HG03103 (cell line): ENCODE data around the gene IQSEC3.
"Not testable (repeated sequence)": the region's sequence is repeated elsewhere in the genome, so short reads cannot be mapped to it uniquely, and the experiment has no call there.

Source experiments
- ATAC-seq: cut with Tn5 transposase; IDR thresholded peaks from one replicate; pipeline ENCODE4 v1.9.1; 2021; ENCODE audit warnings: low read depth; ENCODE audit not compliant: unreplicated experiment

Gene IQSEC3

GRCh38 chr12:77769-78383 is 11.3 kb downstream of the IQSEC3 start:
- ATAC-seq, result not testable (repeated sequence)

DNA sequence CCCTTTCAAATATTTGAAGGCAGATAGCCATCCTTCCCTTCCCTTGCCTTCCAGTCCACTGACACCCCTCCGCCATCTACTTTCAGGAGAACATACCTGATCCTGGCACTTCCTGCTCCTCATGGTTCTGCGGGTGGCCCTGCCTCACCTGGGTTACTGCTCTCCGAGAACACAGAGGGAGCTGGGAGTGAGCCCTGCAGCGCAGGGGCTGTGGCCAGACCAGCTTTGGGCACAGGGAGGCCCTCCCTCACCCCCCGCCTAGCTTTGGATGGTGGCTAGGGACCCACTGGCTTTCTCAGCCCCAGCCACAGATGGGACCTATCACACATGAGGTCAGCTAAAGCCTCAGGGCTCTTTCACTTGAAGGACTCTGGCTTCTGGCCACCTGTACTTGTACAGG is 12.4 kb downstream of the IQSEC3 start:
- no peak for ATAC-seq

GRCh38 chr12:80681-81190 is 14.2 kb downstream of the IQSEC3 start:
- no peak for ATAC-seq

- no peak for ATAC-seq
Observed at GRCh38 chr12:82740-83139, 16.2 kb downstream of the IQSEC3 start.

DNA sequence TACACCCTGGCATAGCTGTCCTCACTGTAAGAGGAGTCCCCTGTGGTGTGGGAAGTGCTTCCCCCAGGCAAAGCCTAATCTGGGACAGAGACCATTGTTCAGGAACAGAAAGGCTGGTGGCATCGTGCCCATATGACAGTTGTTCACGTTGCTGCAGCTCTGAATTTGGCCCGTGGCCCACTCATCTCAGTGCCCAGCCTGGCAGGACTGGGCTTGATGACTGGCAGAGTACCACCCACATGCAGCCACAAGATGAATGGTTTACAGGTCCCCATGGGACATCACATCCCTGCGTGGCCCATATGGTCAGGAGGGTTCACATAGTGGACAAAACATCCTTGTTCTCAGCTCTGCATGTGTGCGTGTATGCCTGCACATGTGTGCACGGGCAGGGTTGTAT is 17.5 kb downstream of the IQSEC3 start:
- ATAC-seq, result no peak

- ATAC-seq, result no peak
Observed at GRCh38 chr12:85191-85666, 18.7 kb downstream of the IQSEC3 start.

GRCh38 chr12:87315-87714 is 20.7 kb downstream of the IQSEC3 start:
- no peak for ATAC-seq

GRCh38 chr12:87856-88255 is 21.3 kb downstream of the IQSEC3 start:
- no peak for ATAC-seq

- no peak for ATAC-seq
Observed at GRCh38 chr12:89653-90052, 23.1 kb downstream of the IQSEC3 start.

GRCh38 chr12:91213-91612 is 24.6 kb downstream of the IQSEC3 start:
- no peak for ATAC-seq

DNA sequence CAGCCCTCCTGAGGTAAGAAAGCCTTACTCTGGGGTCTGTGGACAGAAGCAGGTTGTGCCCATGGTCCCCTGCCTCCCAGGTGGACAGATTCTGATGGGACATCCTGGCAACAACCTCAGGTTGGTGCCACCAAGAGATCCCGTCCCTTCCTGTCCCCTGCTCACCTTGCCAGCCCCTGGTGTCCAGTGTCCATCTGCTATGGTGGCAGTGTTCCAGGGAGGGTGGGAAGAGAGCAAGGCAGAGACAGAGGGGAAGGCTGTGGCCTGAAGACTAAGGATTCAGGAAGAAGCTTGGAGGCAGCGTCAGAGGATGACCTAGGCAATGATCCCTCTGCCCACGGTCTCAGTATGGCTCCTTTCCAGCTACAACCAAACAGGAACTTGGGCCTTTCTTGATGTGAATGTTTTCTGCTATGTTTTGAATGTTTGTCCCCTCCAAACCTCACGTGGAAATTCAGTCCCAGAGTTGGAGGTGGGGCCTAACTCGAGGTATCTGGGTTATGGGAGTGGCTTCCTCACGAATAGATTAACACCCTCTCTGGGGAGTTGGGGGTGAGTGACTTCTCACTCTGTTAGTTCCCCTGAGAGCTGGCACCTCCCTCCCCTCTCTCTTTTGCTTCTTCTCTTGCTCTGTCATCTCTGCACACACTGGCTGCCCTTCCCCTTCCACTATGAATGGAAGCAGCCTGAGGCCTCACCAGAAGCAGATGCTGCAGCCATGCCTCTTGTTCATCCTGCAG is 26.9 kb downstream of the IQSEC3 start:
- no peak for ATAC-seq

DNA sequence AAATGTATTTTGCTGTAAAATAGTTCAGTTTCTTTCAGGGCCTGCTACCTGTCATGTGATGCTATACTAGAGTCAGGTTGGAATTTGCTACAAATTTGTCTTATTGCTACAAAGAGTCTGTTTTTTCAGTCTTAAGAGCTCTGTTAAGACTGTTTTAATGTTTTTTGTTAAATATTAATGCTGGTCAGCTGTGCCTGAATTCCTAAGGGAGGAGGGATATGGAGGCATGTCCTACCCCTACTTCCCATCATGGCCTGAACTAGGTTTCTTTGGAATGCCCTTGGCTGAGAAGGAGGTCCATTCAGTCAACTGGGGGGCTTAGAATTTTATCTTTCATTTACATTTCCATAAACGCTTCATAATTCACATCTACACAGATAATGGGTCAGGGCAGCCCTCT is 30.0 kb downstream of the IQSEC3 start:
- no peak for ATAC-seq

- ATAC-seq, result no peak
Observed at GRCh38 chr12:98924-99352, 32.4 kb downstream of the IQSEC3 start.

GRCh38 chr12:99605-100004 is 33.0 kb downstream of the IQSEC3 start:
- ATAC-seq, result no peak

- no peak for ATAC-seq
Observed at GRCh38 chr12:101969-102878, 35.7 kb downstream of the IQSEC3 start.

DNA sequence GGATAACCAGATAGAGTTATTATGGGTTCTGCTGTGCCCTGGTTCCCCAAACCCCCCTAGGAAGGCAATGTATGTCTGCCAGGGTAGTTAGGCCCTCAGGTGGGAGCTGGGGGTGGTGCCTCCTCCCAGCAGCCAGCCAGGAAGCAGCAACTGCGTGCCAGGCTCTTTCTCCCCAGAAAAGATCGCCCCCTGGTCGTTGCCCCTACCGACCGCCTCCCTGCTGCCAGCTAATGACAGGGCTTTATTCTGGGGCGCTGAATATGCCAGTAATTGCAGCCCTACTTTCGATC is 36.3 kb downstream of the IQSEC3 start:
- ATAC-seq, result no peak

DNA sequence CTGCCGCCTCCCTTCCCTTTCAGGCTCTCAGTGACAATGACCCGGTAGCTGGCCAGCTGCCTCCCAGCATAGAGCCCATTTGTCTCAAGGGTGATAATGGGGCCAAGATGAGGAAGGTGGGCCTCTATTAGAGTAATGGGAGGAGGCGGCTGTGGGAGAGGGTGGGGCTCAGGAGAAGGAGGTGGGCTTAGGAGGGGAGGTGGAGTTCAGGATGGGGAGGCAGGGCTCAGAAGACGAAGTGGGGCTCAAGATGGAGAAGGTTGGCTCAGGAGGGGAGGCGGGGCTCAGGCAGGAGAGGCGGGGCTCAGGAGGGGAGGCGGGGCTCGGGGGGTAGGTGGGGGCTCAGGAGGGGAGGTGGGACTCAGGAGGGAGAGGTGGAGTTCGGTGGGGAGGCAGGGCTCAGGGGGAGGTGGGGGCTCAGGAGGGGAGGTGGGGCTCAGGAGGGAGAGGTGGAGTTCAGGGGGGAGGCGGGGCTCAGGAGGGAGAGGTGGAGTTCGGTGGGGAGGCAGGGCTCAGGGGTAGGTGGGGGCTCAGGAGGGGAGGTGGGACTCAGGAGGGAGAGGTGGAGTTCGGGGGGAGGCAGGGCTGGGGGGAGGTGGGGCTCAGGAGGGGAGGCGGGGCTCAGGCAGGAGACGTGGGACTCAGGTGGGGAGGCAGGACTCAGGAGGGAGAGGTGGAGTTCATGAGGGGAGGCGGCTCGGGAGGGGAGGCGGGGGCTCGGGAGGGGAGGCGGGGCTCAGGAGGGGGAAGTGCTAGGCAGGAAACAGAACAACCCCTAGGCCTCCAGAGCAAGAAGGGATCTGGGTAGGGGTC is 36.8 kb downstream of the IQSEC3 start:
- no peak for ATAC-seq

GRCh38 chr12:104551-105081 is 38.0 kb downstream of the IQSEC3 start:
- ATAC-seq, result no peak

DNA sequence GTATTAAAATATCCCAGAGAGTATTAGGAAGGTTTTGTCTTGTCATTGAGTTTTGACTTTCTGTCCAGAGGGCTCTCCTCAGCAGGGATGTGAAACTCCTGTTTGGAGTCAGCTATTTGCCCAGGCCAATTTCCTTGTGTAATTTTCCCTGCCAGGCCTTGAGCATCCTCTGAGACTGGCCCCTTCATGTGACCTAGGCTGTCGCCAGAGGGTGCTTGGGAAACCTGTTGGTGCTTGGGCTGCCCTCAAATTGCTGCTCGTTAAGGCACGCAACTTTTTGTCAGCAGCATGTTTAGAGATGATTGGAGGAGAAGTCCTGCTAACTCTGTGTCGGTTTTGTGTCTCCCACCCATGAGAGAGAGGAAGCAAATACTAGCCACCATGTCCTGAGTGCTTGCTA is 39.1 kb downstream of the IQSEC3 start:
- no peak for ATAC-seq

GRCh38 chr12:106118-106591 is 39.6 kb downstream of the IQSEC3 start:
- peak; percentile 95 for ATAC-seq
